HUDEP-2 (cell line): Measurements from ENCODE around the gene FBXL4.

Experiments used
- DNase-seq, 76 experiments: peaks; one replicate each; lab custom pipeline; 2025; ENCODE audit not compliant: unreplicated experiment in 76 of 76; lab: John Stamatoyannopoulos, UW

Gene FBXL4

GRCh38 chr6:98947411-98948292 lies at the start of gene FBXL4:
Gene FBXL4, minus strand, starts transcription at chr6:98947946. Its CDS starts 20,958 bp downstream, at chr6:98926988.
- DNase-seq: peak in 75 of 76 experiments; percentile 31 to 95 (median 81)

- DNase-seq: no peak
Measured at GRCh38 chr6:98995116-98995515, 47.4 kb upstream of the FBXL4 start.

GRCh38 chr6:98992535-98992934 lies 44.8 kb upstream of the FBXL4 start:
- no peak for DNase-seq

GRCh38 chr6:98986071-98986615 lies 38.4 kb upstream of the FBXL4 start:
- DNase-seq: no peak

GRCh38 chr6:98985391-98985790 lies 37.6 kb upstream of the FBXL4 start:
- no peak for DNase-seq

DNA sequence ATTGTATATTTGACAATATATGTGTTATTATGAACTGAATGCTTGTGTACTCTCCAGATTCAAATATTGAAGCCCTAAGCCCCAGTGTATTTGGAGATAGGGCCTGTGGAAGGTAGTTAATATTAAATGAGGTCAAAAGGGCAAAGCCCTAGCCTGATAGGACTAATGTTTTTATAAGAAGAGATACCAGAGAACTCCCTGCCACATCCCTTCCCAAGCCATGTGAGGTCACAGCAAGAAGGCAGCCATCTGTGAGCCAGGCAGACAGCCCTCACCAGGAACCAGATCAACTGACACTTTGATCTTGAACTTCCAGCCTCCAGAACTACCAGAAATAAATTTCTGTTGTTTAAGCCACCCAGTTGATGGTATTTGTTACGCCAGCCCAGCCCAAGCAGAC lies 36.4 kb upstream of the FBXL4 start:
- no peak for DNase-seq

GRCh38 chr6:98981473-98981872 lies 33.7 kb upstream of the FBXL4 start:
- DNase-seq: no peak

DNA sequence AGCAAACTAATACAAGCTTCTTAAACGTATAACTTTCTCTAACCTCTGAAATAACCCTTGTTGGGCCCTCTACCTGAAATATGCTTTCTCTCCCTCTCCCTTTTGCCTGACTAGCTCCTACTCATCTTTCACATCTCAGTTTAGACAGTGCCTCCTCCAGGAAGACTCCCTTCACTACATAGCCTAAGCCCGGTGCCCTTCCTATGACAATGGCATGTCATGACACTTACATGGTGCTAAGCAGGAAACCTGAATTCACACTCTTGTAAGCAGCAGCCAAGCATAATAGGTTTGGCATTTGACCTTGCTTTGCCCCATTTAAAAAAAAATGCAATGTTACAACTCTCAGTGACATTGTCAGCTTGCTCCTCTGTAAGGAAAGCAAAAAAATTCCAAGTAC lies 33.1 kb upstream of the FBXL4 start:
- DNase-seq: peak in 3 of 76 experiments; percentile 3 to 25 (median 14)

GRCh38 chr6:98977671-98978292 lies 30.0 kb upstream of the FBXL4 start:
- DNase-seq: no peak

- peak in 1 of 76 experiments; percentile 26 for DNase-seq
Measured at GRCh38 chr6:98976674-98977385, 29.1 kb upstream of the FBXL4 start.

GRCh38 chr6:98975421-98975820 lies 27.7 kb upstream of the FBXL4 start:
- peak in 45 of 76 experiments; percentile 2 to 76 (median 31) for DNase-seq

DNA sequence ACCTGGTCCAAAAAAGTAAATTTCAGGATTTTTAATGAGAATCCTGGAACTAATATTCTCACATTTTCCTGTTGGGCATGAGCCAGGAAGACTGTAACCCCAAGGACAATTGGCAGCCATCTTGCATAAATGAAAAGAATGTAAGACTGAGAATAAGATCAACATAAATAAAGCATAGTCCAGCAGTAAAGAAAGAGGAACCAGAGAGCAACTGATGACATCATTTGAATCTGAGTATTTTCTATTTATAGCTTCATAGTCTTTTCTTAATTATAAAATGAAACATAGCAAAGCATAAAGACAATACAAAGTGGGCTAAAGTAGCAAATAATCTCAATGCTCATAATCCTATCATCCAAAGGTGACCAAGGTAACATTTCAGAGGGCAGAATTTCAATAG lies 26.6 kb upstream of the FBXL4 start:
- no peak for DNase-seq

DNA sequence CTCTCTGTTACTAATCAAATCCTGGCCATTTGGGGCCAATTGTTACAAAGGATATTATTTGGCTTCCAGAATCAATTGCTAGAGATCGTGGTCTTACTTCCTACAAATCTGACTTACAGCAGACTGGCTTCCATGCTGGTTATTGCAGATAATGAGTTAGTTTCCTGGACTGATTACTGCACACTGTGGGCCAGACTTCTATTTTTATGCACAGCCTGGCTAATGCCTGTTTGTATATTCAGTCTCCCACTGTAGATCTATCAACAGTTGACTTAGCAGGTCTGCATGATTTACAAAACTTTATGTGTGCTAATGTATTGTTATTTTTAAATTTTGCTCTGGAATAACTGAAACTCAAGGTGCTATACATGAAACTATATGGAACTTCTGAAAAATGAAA lies 25.8 kb upstream of the FBXL4 start:
- DNase-seq: no peak

DNA sequence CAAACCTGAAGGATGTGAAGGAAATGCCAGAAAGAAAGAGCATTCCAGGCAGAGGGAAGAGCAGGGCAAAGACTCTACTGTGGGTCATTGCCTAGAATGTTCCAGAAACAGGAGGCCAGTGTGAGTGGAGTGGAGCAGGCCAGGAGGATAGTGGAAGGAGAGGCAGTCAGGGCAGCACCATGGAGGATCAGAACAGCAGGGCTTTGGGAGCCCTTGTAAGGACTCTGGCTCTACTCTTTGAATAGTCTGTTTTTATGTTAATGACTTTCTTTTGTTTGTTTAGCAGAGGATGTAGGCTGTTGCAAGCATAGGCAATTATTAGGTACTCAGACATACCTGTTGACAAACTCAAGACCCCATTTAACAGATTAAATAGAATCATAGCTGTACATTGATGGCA lies 23.6 kb upstream of the FBXL4 start:
- no peak for DNase-seq

GRCh38 chr6:98970469-98970868 lies 22.7 kb upstream of the FBXL4 start:
- DNase-seq: no peak

DNA sequence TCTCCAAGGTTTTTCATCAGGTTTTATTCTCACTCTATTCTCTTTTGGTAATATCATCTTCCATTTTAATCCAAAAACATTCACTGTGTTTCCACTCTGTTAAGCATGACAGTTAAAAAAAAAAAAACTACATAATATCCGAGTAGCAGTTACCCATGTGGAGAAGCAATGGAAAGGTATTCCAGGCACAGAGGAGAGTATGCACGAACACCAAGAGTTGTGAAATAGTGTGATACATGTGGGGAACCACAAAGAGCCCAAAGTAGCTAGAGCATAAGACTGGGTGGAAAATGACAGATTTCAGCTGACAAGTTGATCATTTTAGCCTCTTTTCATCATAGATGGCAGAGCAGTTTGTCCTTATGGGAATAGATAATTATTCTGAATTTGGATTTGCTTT lies 19.9 kb upstream of the FBXL4 start:
- no peak for DNase-seq

- DNase-seq: no peak
Measured at GRCh38 chr6:98959631-98960030, 11.9 kb upstream of the FBXL4 start.

DNA sequence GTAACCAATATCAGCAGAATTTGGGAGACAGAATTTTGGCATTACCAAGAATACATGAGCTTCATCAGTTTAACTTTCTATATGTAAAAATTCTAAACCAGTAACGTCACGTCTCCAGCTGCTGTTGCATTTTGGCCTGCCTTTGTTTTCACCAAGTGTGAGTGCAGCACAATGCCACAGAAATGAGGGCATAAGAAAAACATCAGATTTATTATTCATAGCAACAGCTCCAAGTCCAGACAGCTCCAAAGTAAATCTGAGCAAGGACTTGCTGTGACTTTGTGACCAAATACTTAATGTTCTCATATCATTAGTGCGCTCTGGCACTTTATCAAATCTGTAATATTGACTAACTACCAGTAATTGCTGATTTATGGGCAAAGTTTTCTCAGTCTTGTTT lies 11.0 kb upstream of the FBXL4 start:
- DNase-seq: no peak

DNA sequence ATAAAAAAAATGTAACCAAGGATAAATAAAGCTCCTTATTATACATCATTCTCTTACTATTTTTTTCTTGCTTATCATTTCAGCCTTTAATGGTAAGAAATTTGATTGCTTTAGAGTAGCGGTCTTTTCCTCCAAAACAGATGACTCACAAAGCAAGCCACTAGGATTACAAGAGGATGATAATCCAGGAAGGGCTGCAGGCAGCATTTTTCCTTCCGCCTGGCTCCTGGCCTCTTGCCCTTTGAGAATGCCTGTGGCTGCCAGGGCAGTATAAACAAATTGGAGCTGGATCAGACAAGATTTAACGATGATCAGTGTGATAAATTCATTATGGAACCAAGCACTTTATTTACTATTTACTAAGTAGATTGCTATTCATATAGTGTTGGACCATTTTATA lies 9.7 kb upstream of the FBXL4 start:
- DNase-seq: no peak

DNA sequence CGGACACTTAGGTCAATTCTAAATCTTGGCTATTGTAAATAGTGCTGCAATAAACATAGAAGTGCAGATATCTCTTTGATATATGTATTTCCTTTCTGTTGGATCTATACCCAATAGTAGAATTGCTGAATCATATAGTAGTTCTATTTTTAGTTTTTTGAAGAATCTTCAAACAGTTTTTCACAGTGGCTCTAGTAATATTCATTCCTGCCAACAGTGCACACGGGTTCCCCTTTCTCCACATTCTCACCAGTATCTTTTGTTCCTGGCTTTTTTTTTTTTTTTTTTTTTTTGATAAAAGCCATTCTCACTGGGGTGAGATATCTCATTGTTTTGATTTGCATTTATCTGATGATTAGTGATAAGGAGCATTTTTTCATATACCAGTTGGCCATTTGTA lies 1.8 kb upstream of the FBXL4 start:
- no peak for DNase-seq

GRCh38 chr6:98946879-98947410 lies 801 bp downstream of the FBXL4 start:
- DNase-seq: peak in 29 of 76 experiments; percentile 9 to 55 (median 31)
